Activated CD4-positive, alpha-beta T cell treated with anti-CD3 and anti-CD28 coated beads, Interleukin-2, amount 50 U/mL, for 4 hours (primary cell): Measurements from ENCODE around the gene NINJ2.

ENCODE experiments used
- DNase-seq, 2 experiments: peaks; one replicate each; pipeline ENCODE4 v3.0.0-alpha.2; 2020

Gene NINJ2

DNA sequence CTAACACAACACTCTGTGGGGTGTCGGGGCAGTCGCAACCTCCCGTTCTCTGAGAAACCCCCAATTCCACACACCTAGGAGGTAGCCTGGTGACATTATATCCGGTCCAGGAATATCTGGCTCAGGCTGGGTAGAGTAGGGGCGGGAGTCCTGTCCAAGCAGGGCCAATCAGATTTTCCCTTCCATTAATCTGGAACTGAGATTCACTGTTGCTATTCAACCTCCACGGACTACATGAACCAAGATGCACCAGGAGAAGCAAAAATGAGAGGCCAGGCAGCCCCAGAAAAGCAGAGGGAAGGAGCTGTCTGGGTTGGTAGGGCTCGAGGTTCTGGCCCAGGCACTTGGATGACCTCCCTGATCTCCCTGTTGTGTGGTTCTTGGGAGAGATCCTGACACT lies 51.0 kb downstream of the NINJ2 start:
- DNase-seq, result no peak

GRCh38 chr12:611721-612120 lies 51.5 kb downstream of the NINJ2 start:
- DNase-seq, result no peak

GRCh38 chr12:608921-609320 lies 54.3 kb downstream of the NINJ2 start:
- DNase-seq, result no peak

GRCh38 chr12:608413-608812 lies 54.8 kb downstream of the NINJ2 start:
- no peak for DNase-seq

- no peak for DNase-seq
These were observed 55.7 kb downstream of the NINJ2 start for GRCh38 chr12:607541-608001.

- DNase-seq, result no peak
These were observed 58.3 kb downstream of the NINJ2 start for GRCh38 chr12:604956-605355.

DNA sequence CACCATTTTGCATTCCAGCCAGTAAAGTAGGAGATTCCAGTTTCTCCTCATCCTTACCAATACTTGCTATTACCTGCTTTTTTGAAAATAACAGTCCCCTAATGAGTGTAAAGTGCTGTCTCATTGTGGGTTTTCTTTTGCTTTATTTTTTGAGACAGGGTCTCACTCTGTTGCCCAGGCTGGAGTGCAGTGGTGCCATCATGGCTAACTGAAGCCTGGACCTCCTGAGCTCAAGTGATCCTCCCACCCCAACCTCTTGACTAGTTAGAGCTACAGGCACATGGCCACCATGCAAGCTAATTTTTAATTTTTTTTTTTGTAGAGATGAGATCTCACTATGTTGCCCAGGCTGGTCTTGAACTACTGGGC lies 60.6 kb downstream of the NINJ2 start:
- no peak for DNase-seq

GRCh38 chr12:601976-602699 lies 61.1 kb downstream of the NINJ2 start:
- DNase-seq, result no peak

GRCh38 chr12:599756-600155 lies 63.5 kb downstream of the NINJ2 start:
- DNase-seq, result no peak

DNA sequence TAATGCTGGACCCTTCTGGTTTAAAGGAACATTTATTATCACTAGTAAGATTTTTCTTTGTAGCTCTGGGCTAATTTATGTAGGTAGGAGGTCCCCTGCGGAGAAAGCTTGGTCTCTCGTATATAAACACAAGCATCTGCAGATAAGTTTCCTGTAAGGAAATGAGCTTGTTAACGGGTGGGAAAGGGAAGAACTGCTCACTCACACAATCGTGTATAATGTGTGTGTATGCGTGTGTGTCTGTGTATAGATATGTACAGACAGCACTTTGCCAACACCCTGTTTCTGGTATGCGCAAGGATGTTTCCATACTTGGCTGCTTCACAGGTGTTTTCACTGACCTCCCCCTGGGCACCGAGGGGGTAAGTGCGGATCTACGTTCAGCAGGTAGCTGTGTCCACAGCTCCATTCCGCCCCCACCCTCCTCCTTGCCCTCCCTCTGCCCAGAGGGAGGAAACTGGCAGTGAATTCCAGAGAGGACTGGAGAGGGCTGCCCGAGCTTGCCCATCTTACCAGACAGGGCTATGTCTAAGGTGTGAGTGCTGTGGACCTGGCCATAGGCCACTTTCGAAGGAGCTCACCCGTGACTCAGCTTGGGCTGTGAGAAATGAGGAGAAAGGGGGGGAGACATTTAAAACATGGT lies 65.2 kb downstream of the NINJ2 start:
- no peak for DNase-seq

DNA sequence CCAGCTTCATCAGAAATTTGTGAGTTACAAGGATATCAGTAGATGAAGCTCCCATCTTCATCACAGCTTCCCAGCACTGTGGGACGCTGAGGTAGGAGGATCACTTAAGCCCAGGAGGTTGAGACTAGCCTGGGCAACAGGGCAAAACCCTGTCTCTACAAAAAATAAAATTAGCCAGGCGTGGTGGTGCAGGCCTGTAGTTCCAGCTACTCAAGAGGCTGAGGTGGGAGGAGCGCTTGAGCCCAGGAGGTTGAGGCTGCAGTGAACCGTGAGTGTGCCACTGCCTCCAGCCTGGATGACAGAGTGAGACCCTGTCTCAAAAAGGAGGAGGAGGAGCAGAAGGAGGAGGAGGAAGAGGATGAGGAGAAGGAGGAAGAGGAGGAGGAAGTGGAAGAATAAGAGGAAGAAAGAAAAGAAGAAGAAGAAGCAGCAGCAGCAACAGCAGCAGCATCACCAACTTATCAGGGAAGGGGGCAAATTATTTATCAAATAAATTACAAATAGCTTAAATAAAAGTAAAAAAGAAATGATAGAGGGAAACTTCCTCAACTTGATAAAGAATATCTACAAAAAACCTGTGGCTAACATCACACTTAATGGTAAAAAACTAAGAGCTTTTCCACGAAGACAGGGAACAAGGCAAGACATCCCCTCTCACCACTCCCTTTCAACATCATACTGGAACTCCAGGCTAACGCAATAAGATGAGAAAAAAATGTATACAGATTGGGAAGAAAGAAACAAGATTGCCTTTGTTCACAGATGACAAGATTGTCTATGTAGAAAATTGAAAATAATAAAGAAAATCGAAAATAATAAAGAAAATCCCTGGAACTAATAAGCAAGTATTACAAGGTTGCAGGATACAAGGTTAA lies 69.6 kb downstream of the NINJ2 start:
- no peak for DNase-seq

DNA sequence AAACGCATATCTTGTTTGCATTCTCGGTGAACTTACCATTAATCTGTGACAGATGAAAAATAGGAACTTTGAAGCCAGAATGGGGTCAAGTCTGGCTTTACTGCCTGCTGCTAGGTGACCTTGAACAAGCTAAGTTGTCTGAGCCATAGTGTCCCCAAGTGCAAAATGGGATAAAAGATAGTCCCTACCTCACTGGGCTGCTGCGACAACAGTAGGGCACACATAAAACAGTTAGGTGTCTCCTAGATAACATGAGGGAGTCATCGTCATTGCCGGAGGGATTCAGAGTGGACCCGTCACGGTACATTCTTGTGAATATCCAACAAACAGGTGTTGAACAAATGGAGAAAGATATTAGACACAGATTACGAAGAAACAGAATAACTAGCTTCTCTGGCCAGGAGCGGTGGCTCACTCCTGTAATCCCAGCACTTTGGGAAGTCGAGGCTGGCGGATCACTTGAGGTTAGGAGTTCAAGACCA lies 71.2 kb downstream of the NINJ2 start:
- no peak for DNase-seq

- no peak for DNase-seq
These were observed 71.8 kb downstream of the NINJ2 start for GRCh38 chr12:591167-592023.

GRCh38 chr12:590206-590750 lies 73.0 kb downstream of the NINJ2 start:
- no peak for DNase-seq

DNA sequence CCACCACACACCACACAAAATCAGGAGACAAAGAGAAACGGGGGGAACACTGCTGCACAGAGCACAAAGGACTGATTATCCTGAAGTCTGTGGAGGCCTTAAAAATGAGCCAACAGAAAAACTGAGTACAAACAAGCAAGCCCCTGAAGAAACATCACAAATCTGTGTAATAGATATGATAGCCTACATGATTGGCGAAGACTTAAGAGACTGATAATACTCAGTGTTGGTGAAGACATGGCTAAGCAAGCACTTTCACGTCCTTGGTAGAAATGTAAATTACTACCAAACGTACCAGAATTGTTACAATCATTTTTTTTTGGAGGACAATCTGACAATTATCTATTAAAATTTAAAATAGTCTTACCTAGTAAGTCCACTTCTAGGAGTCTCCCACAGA lies 74.6 kb downstream of the NINJ2 start:
- DNase-seq, result no peak

- no peak for DNase-seq
These were observed 75.3 kb downstream of the NINJ2 start for GRCh38 chr12:588024-588322.

- DNase-seq, result no peak
These were observed 75.9 kb downstream of the NINJ2 start for GRCh38 chr12:587132-588023.

DNA sequence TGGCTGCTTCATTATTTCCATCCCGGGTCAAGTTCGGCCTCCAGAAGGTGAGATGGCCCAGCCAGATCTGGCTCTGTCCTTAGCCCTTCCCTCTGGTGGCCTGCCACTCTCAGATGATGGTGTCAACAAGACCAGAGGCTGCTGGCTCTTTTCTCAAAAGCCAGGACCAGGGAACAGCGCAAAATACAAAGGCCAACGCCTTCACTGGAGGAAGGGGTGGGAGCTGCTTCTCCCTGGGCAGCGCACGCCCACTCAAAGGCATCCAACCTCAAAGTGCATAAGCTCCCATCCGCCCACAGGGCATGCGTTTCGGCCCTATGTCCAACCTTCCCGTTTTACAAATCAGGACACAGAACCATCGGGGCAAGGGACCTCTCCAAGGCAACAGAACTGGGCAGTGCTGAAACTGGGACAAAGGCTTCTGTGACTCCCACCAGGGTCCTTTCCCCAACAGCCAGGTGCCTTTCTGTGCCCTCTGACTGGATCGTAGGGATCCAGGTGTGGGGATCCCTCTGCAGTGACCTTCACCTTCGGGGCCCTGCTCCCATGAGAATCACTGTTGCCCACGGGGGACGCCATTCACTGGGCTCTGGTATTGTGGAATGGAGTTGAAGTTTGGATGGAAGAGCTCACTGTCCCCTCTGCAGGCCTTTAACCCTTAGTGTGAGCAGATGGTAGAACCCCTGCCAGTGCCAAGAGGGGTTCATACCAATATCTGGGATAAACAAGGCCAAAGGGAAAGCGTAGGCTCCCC lies 76.8 kb downstream of the NINJ2 start:
- DNase-seq, result no peak

DNA sequence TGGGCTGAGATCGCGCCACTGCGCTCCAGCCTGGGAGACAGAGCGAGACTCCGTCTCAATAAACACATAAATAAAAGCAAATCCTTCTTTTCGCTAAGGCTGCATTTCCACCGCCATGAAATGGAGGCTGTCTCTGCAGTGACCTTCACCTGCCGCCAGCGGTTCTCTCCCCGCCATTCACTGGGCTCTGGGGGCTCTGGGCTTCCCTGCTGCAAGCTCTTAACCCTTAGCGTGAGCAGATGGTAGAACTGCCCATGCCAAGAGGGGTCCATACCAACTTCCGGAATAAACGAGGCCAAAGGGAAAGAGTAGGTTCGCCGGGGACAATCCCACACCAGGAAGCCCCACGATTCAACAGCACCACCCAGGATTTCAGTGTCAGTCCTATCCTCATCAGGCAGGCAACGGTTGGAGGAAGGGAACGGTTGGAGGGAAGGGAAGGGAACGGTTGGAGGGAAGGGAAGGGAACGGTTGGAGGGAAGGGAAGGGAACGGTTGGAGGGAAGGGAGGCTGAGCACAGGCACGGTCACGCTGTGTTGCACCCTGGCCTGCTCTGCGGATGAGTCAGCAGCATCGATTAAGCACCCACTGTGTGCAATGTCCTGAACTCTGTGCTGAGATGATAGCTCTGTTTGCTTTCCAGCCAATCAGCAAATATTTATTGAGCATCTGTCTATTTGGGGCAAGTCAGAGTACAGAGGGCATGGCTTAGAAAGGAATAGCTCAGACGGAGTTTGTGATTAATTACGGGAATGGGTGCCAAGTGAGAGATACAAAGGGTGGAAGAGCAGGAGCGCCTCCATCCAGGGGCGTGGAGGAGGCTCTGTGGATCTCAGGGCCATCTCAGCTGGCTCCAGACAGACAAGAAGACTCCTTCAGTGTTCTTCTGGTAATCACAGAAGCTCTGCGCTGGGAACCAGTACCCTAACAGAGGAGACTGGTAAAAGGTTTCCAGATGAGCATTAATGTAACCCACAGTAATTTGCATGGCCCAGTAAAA lies 77.9 kb downstream of the NINJ2 start:
- DNase-seq, result no peak
